Fibroblast of lung (primary cell): Measurements from ENCODE around the gene TMEM89. TPM values are rescaled to one million over a fixed set of nuclear protein-coding genes. Genes with fewer than 3 reads are reported as not detected.

Experiments used
- DNase-seq, 2 donors: peaks; one replicate each; pipeline versions ENCODE4 v3.0.0 to v3.0.0-alpha.2; 2010; ENCODE audit warnings: low read depth in 2 of 2
- H2AFZ ChIP-seq: 2 replicates; pipeline ENCODE4 v1.5.1; 2012; ENCODE audit warnings: low read length, control low read depth, inconsistent platforms
- H3K27ac ChIP-seq: 2 replicates; pipeline ENCODE4 v1.5.1; 2011; ENCODE audit warnings: low read length, control low read depth; ENCODE audit not compliant: insufficient read depth
- H3K27me3 ChIP-seq: 2 replicates; pipeline ENCODE4 v1.5.1; 2011; ENCODE audit warnings: mild to moderate bottlenecking, low read length; ENCODE audit not compliant: control insufficient read depth, insufficient read depth
- H3K36me3 ChIP-seq: 2 replicates; pipeline ENCODE4 v1.5.1; 2011; ENCODE audit warnings: low read length; ENCODE audit not compliant: control insufficient read depth, insufficient read depth
- H3K4me1 ChIP-seq: 2 replicates; pipeline ENCODE4 v1.5.1; 2011; ENCODE audit warnings: low read length; ENCODE audit not compliant: control insufficient read depth, insufficient read depth; ENCODE audit errors: extremely low read depth
- H3K4me2 ChIP-seq: 2 replicates; pipeline ENCODE4 v1.5.1; 2011; ENCODE audit warnings: low read length, control low read depth; ENCODE audit not compliant: insufficient read depth; ENCODE audit errors: extremely low read depth
- H3K4me3 ChIP-seq, 4 experiments: fragments of 200-600 bp in 1 of 4; sonication (generic) in 1 of 4; replicated peaks in 1 of 4; 2 replicates each; pipeline ENCODE4 v1.5.1; 2011 to 2016; ENCODE audit warnings: low read length in 4 of 4, low read depth in 3 of 4, mild to moderate bottlenecking in 3 of 4, control low read depth in 2 of 4, inconsistent platforms in 1 of 4, mixed read lengths in 1 of 4; ENCODE audit not compliant: insufficient read depth in 1 of 4; ENCODE audit errors: control extremely low read depth in 1 of 4
- H3K79me2 ChIP-seq: 2 replicates; pipeline ENCODE4 v1.5.1; 2012; ENCODE audit warnings: mild to moderate bottlenecking, low read length, inconsistent platforms; ENCODE audit not compliant: control insufficient read depth, insufficient read depth
- H3K9ac ChIP-seq: 2 replicates; pipeline ENCODE4 v1.5.1; 2011; ENCODE audit warnings: mild to moderate bottlenecking, low read length, control low read depth; ENCODE audit not compliant: insufficient read depth
- H3K9me3 ChIP-seq: 2 replicates; pipeline ENCODE4 v1.5.1; 2012; ENCODE audit warnings: low read depth, low read length; ENCODE audit not compliant: control insufficient read depth, insufficient read depth
- H4K20me1 ChIP-seq: 2 replicates; pipeline ENCODE4 v1.5.1; 2011; ENCODE audit warnings: low read length; ENCODE audit not compliant: control insufficient read depth, insufficient read depth; ENCODE audit errors: extremely low read depth
- EZH2 ChIP-seq: IDR thresholded peaks from 2 replicates; pipeline ENCODE4 v1.5.1; 2012; ENCODE audit warnings: low read length, control low read depth, mild to moderate bottlenecking; ENCODE audit errors: missing control alignments
- polyA plus RNA-seq, 2 donors: library from polyadenylated mRNA; depleted of rRNA in 1 of 2; stranded (reverse) in 1 of 2; unstranded in 1 of 2; fragments of >200 nt; gene quantifications; 2 replicates each; pipeline ENCODE4 v1.2.1, GENCODE V29; 2011 to 2012; ENCODE audit warnings: missing spikeins in 1 of 2
- total RNA-seq: library from RNA; depleted of rRNA; stranded (reverse); fragments of >200 nt; gene quantifications from 2 replicates; pipeline ENCODE4 v1.2.1, GENCODE V29; 2014
- TF ChIP-seq, protein P1 (sequence below), 2 donors: IDR thresholded peaks in 1 of 2; conservative IDR thresholded peaks in 1 of 2; 1 replicate in 1 of 2; 2 replicates in 1 of 2; pipeline ENCODE4 v1.5.1; 2011 to 2012; ENCODE audit warnings: low read length in 2 of 2, control low read depth in 1 of 2, inconsistent platforms in 1 of 2, low read depth in 1 of 2, mild to moderate bottlenecking in 1 of 2

The TMEM89 gene
- total and polyA plus RNA-seq, 2 donors (not counting 1 experiment from before 2014, with no cell fraction given): not detected

DNA sequence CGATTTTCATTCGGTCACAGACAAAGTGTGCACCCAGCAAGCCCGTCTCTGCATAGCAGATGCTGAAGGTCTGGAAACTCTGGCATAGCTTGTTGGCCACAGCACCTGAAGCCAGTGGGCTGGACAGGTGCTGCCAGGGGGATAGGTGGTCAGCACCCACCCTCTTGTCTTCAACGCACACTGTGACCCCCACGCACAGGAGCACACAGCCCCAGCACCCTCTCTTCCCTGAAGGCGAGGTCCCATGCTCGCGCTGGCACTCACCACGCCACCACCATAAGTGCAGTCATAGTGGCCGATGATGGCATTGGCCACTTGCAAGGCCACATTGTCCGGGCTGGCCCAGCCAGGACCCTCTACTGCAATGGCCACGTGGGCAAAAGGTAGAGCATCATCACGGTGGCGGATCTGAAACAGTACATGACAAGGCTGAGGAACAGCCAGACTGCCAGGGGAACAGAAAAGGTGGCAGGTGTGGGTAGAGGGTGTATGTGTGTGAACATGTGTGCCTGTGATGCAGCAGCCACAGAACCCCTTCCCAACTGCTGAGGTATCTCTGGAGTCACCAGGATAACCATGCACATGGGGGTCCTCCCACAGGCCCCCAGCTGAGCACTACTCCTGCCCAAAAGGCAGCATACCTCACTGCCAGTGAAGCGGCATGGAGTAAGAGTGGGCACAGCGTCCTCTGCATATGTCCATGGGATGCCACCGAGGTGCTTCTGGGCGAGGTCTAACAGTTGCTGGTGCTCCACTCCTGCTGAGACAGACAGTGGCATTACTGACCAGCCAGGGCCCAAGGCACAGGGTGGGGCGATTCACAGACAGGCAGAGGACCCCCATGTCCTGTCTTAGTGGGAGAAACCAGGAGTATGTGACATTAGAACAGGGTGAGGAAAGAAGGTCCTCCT is 20.6 kb downstream of the TMEM89 start:
- TF ChIP-seq, protein P1, sequence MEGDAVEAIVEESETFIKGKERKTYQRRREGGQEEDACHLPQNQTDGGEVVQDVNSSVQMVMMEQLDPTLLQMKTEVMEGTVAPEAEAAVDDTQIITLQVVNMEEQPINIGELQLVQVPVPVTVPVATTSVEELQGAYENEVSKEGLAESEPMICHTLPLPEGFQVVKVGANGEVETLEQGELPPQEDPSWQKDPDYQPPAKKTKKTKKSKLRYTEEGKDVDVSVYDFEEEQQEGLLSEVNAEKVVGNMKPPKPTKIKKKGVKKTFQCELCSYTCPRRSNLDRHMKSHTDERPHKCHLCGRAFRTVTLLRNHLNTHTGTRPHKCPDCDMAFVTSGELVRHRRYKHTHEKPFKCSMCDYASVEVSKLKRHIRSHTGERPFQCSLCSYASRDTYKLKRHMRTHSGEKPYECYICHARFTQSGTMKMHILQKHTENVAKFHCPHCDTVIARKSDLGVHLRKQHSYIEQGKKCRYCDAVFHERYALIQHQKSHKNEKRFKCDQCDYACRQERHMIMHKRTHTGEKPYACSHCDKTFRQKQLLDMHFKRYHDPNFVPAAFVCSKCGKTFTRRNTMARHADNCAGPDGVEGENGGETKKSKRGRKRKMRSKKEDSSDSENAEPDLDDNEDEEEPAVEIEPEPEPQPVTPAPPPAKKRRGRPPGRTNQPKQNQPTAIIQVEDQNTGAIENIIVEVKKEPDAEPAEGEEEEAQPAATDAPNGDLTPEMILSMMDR (conservative IDR thresholded peaks at IDR 0.05 in 1 of 2, IDR thresholded peaks at IDR 0.05 in 1 of 2; ENCODE audit: low read depth in 1 of 2, low read length in 2 of 2): no peak
- TF ChIP-seq EZH2: no peak
- Histone ChIP-seq H3K4me2 (no peak overlapping the region), H3K27ac (no peak overlapping the region), H3K9me3 (no peaks in the 10 kb centered on the region), H3K4me1 (peaks cover 30% of the 10 kb centered on the region), H3K79me2 (no peaks in the 10 kb centered on the region), H4K20me1 (no peaks in the 10 kb centered on the region), H3K9ac (no peak overlapping the region), H2AFZ (no peak overlapping the region), H3K36me3 (peaks cover 50% of the 10 kb centered on the region), H3K4me3 (no peak overlapping the region), H3K27me3 (no peaks in the 10 kb centered on the region)
- DNase-seq: no peak

DNA sequence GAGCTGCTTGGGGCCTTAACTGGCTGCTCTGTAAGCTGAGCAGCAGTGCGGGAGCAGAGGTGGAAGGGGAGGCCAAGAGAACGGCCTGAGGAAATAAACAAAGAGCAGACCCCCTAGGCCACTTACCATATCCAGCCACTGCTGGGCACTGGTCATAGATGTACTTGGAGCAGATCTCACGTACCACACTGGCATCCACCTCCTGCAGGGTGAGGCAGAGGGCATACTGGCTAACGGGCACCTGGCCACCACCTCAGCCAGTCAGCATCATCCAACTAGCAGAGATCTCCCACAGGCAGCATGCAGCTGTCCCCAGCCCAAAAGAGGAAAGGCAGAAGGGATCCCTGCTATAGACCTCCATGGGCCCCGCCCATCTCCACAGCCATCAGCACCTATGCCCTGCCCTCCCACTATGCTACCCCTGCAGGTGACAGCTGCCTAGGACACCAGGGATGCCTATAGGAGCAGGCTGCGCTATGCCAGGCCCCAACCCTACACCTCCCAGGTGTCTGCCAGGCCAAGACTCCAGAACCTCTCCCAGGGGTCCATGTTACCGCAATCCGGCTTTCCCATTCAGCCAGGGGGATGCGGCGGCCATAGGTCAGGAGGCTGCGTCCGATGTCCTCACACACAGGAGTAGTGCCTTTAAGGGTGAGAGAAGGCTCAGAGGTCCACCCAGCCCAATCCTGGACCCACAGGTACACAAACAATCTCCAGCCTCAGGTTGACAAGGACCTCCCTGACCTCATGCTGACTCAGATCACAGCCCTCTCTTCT is 21.9 kb downstream of the TMEM89 start:
- no peak for TF ChIP-seq EZH2
- TF ChIP-seq, protein P1 (conservative IDR thresholded peaks at IDR 0.05 in 1 of 2, IDR thresholded peaks at IDR 0.05 in 1 of 2; ENCODE audit: low read depth in 1 of 2, low read length in 2 of 2): no peak
- H3K36me3 ChIP-seq: peaks cover 39% of the 10 kb centered on the region
- H3K4me1 ChIP-seq: peaks cover 40% of the 10 kb centered on the region
- H3K4me3 ChIP-seq: no peak overlapping the region
- H3K4me2 ChIP-seq: peak overlapping the region; percentile 69
- H2AFZ ChIP-seq: no peak overlapping the region
- H3K27me3 ChIP-seq: no peaks in the 10 kb centered on the region
- peak overlapping the region; percentile 95 for H3K27ac ChIP-seq
- no peaks in the 10 kb centered on the region for H3K9me3 ChIP-seq
- no peak overlapping the region for H3K9ac ChIP-seq
- no peak for DNase-seq
- no peaks in the 10 kb centered on the region for H3K79me2 ChIP-seq
- H4K20me1 ChIP-seq: no peaks in the 10 kb centered on the region

DNA sequence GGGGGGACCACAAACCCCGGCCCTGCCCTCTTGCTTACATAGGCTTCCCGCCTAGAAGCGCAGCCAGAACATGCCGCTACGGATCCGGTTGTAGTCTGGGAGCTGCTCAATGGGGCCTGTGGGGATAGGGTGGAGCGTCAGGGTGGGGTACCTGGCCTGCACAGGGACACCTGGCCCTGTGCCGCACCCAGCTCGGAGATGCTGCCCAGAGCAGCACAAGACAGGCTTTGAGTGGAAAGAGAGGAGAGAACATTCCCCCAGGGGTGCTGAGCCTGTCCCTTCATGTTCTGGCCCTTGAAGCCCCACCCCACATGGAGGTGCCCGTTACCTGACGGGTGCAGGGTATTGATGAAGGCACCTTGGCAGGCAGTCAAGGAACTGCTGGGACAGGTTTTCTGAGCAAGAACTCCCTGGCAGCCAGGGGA is 22.5 kb downstream of the TMEM89 start:
- Histone ChIP-seq H3K27me3 (no peaks in the 10 kb centered on the region), H3K9me3 (no peaks in the 10 kb centered on the region), H3K9ac (peak overlapping the region; percentile 5), H3K4me1 (peaks cover 46% of the 10 kb centered on the region), H3K36me3 (peaks cover 38% of the 10 kb centered on the region), H3K4me2 (peak overlapping the region; percentile 69), H3K79me2 (no peaks in the 10 kb centered on the region), H2AFZ (no peak overlapping the region), H3K4me3 (peak overlapping the region in 2 of 4 experiments; percentile 8 to 32), H4K20me1 (no peaks in the 10 kb centered on the region), H3K27ac (peak overlapping the region; percentile 95)
- TF ChIP-seq, protein P1 (conservative IDR thresholded peaks at IDR 0.05 in 1 of 2, IDR thresholded peaks at IDR 0.05 in 1 of 2; ENCODE audit: low read depth in 1 of 2, low read length in 2 of 2): no peak
- no peak for TF ChIP-seq EZH2
- no peak for DNase-seq
